ENCODE results near the gene EFCAB6.

- TF ChIP-seq POLR2A (IDR thresholded peaks at IDR 0.05; ENCODE audit: low read depth, low read length) (no peak), POLR2AphosphoS5 (IDR thresholded peaks at IDR 0.05; ENCODE audit: low read depth, low read length) (no peak), TAF1 (IDR thresholded peaks at IDR 0.05; ENCODE audit: borderline replicate concordance, low read depth, low read length) (no peak)
Measured at GRCh38 chr22:43777286-43777685, 34.8 kb downstream of the EFCAB6 start.
